GM23248 (cell line): ENCODE measurements around the gene PCDHA11. TPM values are rescaled to one million over a fixed set of nuclear protein-coding genes. Genes with fewer than 3 reads are reported as not detected.
"Not testable (repeated sequence)": the region's sequence is repeated elsewhere in the genome, so short reads cannot be mapped to it uniquely, and the experiment has no call there.

Experiments used
- DNase-seq: peaks from one replicate; pipeline ENCODE4 v3.0.0-alpha.2; 2015
- H2AFZ ChIP-seq: fragments of 200-600 bp; sonication (generic); 2 replicates; pipeline ENCODE4 v1.6.1; 2016; ENCODE audit warnings: antibody characterized with exemption
- H3F3A ChIP-seq: fragments of 200-600 bp; sonication (generic); 2 replicates; pipeline ENCODE4 v1.6.1; 2016; ENCODE audit warnings: mild to moderate bottlenecking, antibody characterized with exemption, mixed run types; ENCODE audit not compliant: insufficient read depth
- H3K27ac ChIP-seq: fragments of 200-600 bp; sonication (generic); 2 replicates; pipeline ENCODE4 v1.5.1; 2016; ENCODE audit warnings: mild to moderate bottlenecking
- H3K27me3 ChIP-seq: fragments of 200-600 bp; sonication (generic); replicated peaks from 2 replicates; pipeline ENCODE4 v1.6.1; 2016; ENCODE audit warnings: mild to moderate bottlenecking; ENCODE audit not compliant: insufficient read depth
- H3K36me3 ChIP-seq: fragments of 200-600 bp; sonication (generic); 2 replicates; pipeline ENCODE4 v1.6.1; 2016; ENCODE audit warnings: low read depth, mild to moderate bottlenecking
- H3K4me1 ChIP-seq: fragments of 200-600 bp; sonication (generic); 2 replicates; pipeline ENCODE4 v1.6.1; 2016; ENCODE audit warnings: mild to moderate bottlenecking; ENCODE audit not compliant: insufficient read depth
- H3K4me2 ChIP-seq: fragments of 200-600 bp; sonication (generic); one replicate; pipeline ENCODE4 v1.6.1; 2016; ENCODE audit warnings: mild to moderate bottlenecking; ENCODE audit not compliant: unreplicated experiment
- H3K4me3 ChIP-seq: fragments of 200-600 bp; sonication (generic); 2 replicates; pipeline ENCODE4 v1.5.1; 2016; ENCODE audit warnings: mild to moderate bottlenecking
- H3K79me2 ChIP-seq: fragments of 200-600 bp; sonication (generic); 2 replicates; pipeline ENCODE4 v1.6.1; 2016; ENCODE audit warnings: mild to moderate bottlenecking; ENCODE audit not compliant: insufficient read depth
- H3K9ac ChIP-seq: fragments of 200-600 bp; sonication (generic); 2 replicates; pipeline ENCODE4 v1.6.1; 2016; ENCODE audit warnings: mild to moderate bottlenecking
- H3K9me2 ChIP-seq: fragments of 200-600 bp; sonication (generic); 2 replicates; pipeline ENCODE4 v1.6.1; 2016; ENCODE audit warnings: mixed run types, mild to moderate bottlenecking, moderate library complexity; ENCODE audit not compliant: insufficient read depth
- H3K9me3 ChIP-seq: fragments of 200-600 bp; sonication (generic); one replicate; pipeline ENCODE4 v1.6.1; 2017; ENCODE audit warnings: low read depth
- H4K20me1 ChIP-seq: fragments of 200-600 bp; sonication (generic); 2 replicates; pipeline ENCODE4 v1.6.0; 2016; ENCODE audit not compliant: insufficient read depth
- EZH2 ChIP-seq: fragments of 200-600 bp; sonication (generic); IDR thresholded peaks from 2 replicates; pipeline ENCODE4 v1.6.1; 2018; ENCODE audit warnings: antibody characterized with exemption, mild to moderate bottlenecking; ENCODE audit not compliant: insufficient read depth, poor library complexity, severe bottlenecking
- EZH2phosphoT487 ChIP-seq: fragments of 200-600 bp; sonication (generic); IDR thresholded peaks from 2 replicates; pipeline ENCODE4 v1.6.1; 2018; ENCODE audit warnings: antibody characterized with exemption, moderate library complexity, mild to moderate bottlenecking, low read depth; ENCODE audit not compliant: insufficient read depth
- WGBS, 2 experiments: methylation state at CpG; one replicate each; pipeline ENCODE4 v1.1.6; 2015 to 2017; ENCODE audit warnings: low lambda C conversion rate in 2 of 2, low coverage in 1 of 2; ENCODE audit errors: missing lambda C conversion rate in 2 of 2; 5-methylcytosine and 5-hydroxymethylcytosine counted together
- in situ Hi-C: fragments of 300-500 bp; cut with MboI; formaldehyde crosslinking; loops from 2 replicates; pipeline ENCODE4 v1.15.0; 2020
- polyA plus RNA-seq: library from polyadenylated mRNA; unstranded; fragments of >200 nt; fragmentation: Nextera tagmentation; extraction: Ambion mirVana; gene quantifications from 2 replicates; pipeline ENCODE4 v1.2.1, GENCODE V29; 2016
- total RNA-seq: library from RNA; depleted of rRNA; stranded (reverse); fragments of >200 nt; shearing (Covaris generic); gene quantifications from 2 replicates; pipeline ENCODE4 v1.2.3, GENCODE V29; 2014

PCDHA11 gene
- total and polyA plus RNA-seq, 2 experiments from 2014 or later, result not detected

DNA sequence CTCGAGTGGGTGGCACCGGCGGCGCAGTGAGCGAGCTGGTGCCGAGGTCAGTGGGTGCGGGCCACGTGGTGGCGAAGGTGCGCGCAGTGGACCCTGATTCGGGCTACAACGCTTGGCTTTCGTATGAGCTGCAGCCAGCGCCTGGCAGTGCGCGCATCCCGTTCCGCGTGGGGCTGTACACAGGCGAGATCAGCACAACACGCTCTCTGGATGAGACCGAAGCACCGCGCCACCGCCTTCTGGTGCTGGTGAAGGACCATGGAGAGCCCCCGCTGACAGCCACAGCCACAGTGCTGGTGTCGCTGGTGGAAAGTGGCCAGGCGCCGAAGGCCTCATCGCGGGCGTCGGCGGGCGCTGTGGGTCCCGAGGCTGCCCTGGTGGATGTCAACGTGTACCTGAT lies 45.3 kb upstream of the PCDHA11 start:
- Histone ChIP-seq H3K27me3 (no peaks in the 10 kb centered on the region), H3K4me3 (no peak overlapping the region), H3K4me1 (no peaks in the 10 kb centered on the region), H3F3A (no peaks in the 10 kb centered on the region), H3K27ac (no peak overlapping the region), H3K36me3 (no peaks in the 10 kb centered on the region), H3K9ac (no peak overlapping the region), H4K20me1 (no peaks in the 10 kb centered on the region), H3K9me2 (no peaks in the 10 kb centered on the region), H3K4me2 (no peak overlapping the region), H3K79me2 (no peaks in the 10 kb centered on the region), H2AFZ (no peak overlapping the region), H3K9me3 (no peaks in the 10 kb centered on the region)
- TF ChIP-seq EZH2phosphoT487 (no peak), EZH2 (no peak)
- 55 to 58% methylated on average over 33 to 38 of the region's 38 CpGs for WGBS, 2 experiments
- DNase-seq, result no peak
- in situ Hi-C loops, result no loop called here

DNA sequence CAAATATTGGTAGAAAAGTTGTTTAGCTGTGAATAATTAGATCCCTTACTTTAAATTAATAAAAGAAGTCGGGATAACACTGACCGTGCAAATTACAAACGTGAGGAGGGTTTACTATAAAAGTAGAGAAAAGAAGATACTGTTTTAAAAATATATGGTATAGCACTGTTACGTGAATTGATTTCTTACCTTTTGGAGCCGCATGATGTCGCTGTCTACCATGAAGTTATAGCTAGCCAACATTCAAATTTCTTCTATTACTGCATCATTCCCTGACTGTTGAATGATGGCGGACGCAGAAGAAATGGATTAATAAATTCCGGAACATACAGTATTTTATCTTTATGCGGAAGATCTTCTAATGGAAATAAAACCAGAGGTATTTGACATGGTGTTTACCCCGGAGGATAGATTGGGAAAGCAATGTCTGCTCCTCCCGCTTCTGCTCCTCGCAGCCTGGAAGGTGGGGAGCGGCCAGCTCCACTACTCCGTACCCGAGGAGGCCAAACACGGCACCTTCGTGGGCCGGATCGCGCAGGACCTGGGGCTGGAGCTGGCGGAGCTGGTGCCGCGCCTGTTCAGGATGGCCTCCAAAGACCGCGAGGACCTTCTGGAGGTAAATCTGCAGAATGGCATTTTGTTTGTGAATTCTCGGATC lies 40.9 kb upstream of the PCDHA11 start, which contains the start of gene PCDHA6:
TSS of gene PCDHA6 (plus strand) at position 257 of the 658 bp plus-strand sequence. CDS start at position 389, 132 bp downstream.
- Histone ChIP-seq H2AFZ (no peak within 1 kb of the TSS), H3K9ac (no peak within 1 kb of the TSS), H3K79me2 (no peaks in the 10 kb centered on the region), H3K9me2 (no peaks in the 10 kb centered on the region), H4K20me1 (no peaks in the 10 kb centered on the region), H3K36me3 (no peaks in the 10 kb centered on the region), H3K9me3 (no peaks in the 10 kb centered on the region), H3K4me2 (no peak within 1 kb of the TSS), H3K27me3 (no peaks in the 10 kb centered on the region), H3K4me3 (no peak within 1 kb of the TSS), H3K4me1 (no peaks in the 10 kb centered on the region), H3K27ac (no peak within 1 kb of the TSS), H3F3A (no peaks in the 10 kb centered on the region)
- no peak for TF ChIP-seq EZH2
- TF ChIP-seq EZH2phosphoT487, result no peak
- 22 to 24% methylated on average over 27 of the region's 27 CpGs for WGBS, 2 experiments
- peak; percentile 2 for DNase-seq
- in situ Hi-C loops, result no loop called here

DNA sequence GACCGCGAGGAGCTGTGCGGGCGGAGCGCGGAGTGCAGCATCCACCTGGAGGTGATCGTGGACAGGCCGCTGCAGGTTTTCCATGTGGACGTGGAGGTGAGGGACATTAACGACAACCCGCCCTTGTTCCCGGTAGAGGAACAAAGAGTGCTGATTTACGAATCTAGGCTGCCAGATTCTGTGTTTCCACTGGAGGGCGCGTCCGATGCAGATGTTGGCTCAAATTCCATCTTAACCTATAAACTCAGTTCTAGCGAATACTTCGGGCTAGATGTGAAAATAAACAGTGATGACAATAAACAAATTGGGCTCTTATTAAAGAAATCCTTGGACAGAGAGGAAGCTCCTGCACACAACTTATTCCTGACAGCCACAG lies 40.4 kb upstream of the PCDHA11 start:
- Histone ChIP-seq H3K9ac (no peak overlapping the region), H3F3A (no peaks in the 10 kb centered on the region), H3K9me3 (no peaks in the 10 kb centered on the region), H4K20me1 (no peaks in the 10 kb centered on the region), H3K4me2 (no peak overlapping the region), H3K79me2 (no peaks in the 10 kb centered on the region), H3K4me3 (no peak overlapping the region), H3K27me3 (no peaks in the 10 kb centered on the region), H3K4me1 (no peaks in the 10 kb centered on the region), H3K9me2 (no peaks in the 10 kb centered on the region), H2AFZ (no peak overlapping the region), H3K27ac (no peak overlapping the region), H3K36me3 (no peaks in the 10 kb centered on the region)
- no peak for DNase-seq
- in situ Hi-C loops, result no loop called here
- 24 to 29% methylated on average over 18 of the region's 18 CpGs for WGBS, 2 experiments
- no peak for TF ChIP-seq EZH2
- no peak for TF ChIP-seq EZH2phosphoT487

DNA sequence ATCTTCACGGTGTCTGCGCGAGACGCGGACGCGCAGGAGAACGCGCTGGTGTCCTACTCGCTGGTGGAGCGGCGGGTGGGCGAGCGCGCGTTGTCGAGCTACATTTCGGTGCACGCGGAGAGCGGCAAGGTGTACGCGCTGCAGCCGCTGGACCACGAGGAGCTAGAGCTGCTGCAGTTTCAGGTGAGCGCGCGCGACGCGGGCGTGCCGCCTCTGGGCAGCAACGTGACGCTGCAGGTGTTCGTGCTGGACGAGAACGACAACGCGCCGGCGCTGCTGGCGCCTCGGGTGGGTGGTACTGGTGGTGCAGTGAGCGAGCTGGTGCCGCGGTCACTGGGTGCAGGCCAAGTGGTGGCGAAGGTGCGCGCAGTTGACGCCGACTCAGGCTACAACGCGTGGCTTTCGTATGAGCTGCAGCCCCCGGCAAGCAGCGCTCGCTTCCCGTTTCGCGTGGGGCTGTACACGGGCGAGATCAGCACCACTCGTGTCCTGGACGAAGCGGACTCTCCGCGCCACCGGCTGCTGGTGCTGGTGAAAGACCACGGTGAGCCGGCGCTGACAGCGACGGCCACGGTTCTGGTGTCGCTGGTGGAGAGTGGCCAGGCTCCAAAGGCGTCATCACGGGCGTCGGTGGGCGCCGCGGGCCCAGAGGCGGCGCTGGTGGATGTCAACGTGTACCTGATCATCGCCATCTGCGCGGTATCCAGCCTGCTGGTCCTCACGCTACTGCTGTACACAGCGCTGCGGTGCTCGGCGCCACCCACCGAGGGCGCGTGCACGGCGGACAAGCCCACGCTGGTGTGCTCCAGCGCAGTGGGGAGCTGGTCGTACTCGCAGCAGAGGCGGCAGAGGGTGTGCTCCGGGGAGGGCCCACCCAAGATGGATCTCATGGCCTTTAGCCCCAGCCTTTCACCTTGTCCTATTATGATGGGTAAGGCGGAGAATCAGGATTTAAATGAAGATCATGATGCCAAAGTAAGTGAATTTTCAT lies 39.0 kb upstream of the PCDHA11 start:
- H3K36me3 ChIP-seq, H3K4me3 ChIP-seq, H4K20me1 ChIP-seq, H3K9ac ChIP-seq, H3K4me2 ChIP-seq, in situ Hi-C loops, H3K27me3 ChIP-seq, DNase-seq, H3K9me3 ChIP-seq, H3K4me1 ChIP-seq, H3K27ac ChIP-seq, H3K79me2 ChIP-seq, H3F3A ChIP-seq, H2AFZ ChIP-seq, H3K9me2 ChIP-seq: not testable (repeated sequence)
- 55 to 57% methylated on average over 89 to 100 of the region's 106 CpGs for WGBS, 2 experiments
